ENCODE results near the gene LAMC1.
A peak's percentile ranks its signal among the peaks of the same experiment; 100 is the strongest.

The LAMC1 gene

DNA sequence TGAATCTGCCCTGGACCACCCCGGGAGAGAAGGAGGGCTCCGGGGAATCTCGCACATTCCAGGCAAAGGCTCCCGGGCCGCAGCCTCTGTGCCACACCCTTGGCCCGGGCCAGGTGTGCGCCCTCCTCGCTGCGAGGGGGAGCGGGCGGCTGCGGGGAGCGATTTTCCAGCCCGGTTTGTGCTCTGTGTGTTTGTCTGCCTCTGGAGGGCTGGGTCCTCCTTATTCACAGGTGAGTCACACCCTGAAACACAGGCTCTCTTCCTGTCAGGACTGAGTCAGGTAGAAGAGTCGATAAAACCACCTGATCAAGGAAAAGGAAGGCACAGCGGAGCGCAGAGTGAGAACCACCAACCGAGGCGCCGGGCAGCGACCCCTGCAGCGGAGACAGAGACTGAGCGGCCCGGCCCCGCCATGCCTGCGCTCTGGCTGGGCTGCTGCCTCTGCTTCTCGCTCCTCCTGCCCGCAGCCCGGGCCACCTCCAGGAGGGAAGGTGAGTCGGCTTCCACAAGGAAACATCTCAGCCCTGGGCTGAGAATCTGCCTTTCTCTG lies 162.8 kb downstream of the LAMC1 start, which contains the start of gene LAMC2:
LAMC2 (plus strand) TSS at position 324 of the 550 bp plus-strand sequence; CDS start at position 413, 89 bp downstream.
- no peaks in the 10 kb centered on the region for H3K4me1 ChIP-seq (ENCODE audit: control insufficient read depth, insufficient read depth, low read length)
- WGBS (ENCODE audit: insufficient coverage, insufficient read length) = no CpG with 5 or more reads among the region's 30 CpGs
- H3K27me3 ChIP-seq (ENCODE audit: control insufficient read depth, insufficient read depth, low read length) = no peaks in the 10 kb centered on the region
- no peaks in the 10 kb centered on the region for H3K9me3 ChIP-seq (ENCODE audit: control insufficient read depth, insufficient read depth, low read length)
- peak; percentile 61 for DNase-seq (ENCODE audit: low read depth, low spot score)
- H3K27ac ChIP-seq (ENCODE audit: low read length) = no peak within 1 kb of the TSS
- H3K36me3 ChIP-seq (ENCODE audit: control insufficient read depth, insufficient read depth, low read length) = no peaks in the 10 kb centered on the region
- H3K4me3 ChIP-seq (ENCODE audit: low read length) = peak within 1 kb of the TSS; percentile 40; the same call in 1 of the 2 replicates

DNA sequence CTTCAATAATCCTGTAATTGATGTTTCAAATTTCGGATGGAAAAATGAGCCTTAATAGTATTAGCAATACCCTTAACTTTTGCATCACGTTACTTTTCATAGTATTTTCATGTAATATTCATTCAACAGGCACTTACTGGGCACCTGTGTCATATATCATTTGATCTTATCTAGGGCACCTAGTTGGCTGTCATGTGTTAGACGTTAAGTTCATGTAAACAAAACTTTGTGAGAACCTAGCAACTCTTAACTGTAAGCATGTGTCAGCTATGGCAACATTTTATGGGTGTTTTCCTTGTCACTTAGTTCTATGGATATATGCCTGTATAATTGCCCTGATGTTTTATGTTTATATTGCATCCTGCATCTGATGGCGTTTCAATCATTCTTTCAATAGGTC lies 163.6 kb downstream of the LAMC1 start:
- Histone ChIP-seq H3K27ac (ENCODE audit: low read length) (no peak overlapping the region), H3K9me3 (ENCODE audit: control insufficient read depth, insufficient read depth, low read length) (no peaks in the 10 kb centered on the region), H3K4me3 (ENCODE audit: low read length) (no peak overlapping the region), H3K36me3 (ENCODE audit: control insufficient read depth, insufficient read depth, low read length) (no peaks in the 10 kb centered on the region), H3K4me1 (ENCODE audit: control insufficient read depth, insufficient read depth, low read length) (no peaks in the 10 kb centered on the region), H3K27me3 (ENCODE audit: control insufficient read depth, insufficient read depth, low read length) (no peaks in the 10 kb centered on the region)
- WGBS (ENCODE audit: insufficient coverage, insufficient read length) = no CpG with 5 or more reads among the region's 4 CpGs
- DNase-seq (ENCODE audit: low read depth, low spot score) = no peak

DNA sequence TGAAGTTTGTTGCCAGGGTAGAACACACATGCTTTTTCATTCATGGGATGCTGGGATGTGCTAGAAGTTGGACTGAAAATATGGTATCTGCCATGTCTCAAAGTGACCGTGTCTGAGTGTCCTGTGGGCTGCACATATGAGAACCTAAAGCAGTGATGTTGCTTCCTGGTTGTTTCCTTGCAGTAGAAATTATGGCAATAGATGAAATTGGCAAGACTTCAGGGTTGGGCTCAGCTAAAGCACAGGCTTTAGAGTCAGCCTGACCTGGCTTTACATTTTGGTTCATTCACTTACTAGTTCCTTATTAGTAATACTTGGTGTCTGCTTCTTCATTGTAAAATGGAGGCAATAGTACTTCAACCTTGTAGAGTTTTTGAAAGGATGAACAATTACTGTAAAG lies 165.0 kb downstream of the LAMC1 start:
- no peaks in the 10 kb centered on the region for H3K27me3 ChIP-seq (ENCODE audit: control insufficient read depth, insufficient read depth, low read length)
- no peaks in the 10 kb centered on the region for H3K4me1 ChIP-seq (ENCODE audit: control insufficient read depth, insufficient read depth, low read length)
- WGBS (ENCODE audit: insufficient coverage, insufficient read length) = no CpG with 5 or more reads among the region's 1 CpG
- no peaks in the 10 kb centered on the region for H3K36me3 ChIP-seq (ENCODE audit: control insufficient read depth, insufficient read depth, low read length)
- no peak overlapping the region for H3K27ac ChIP-seq (ENCODE audit: low read length)
- H3K4me3 ChIP-seq (ENCODE audit: low read length) = no peak overlapping the region
- no peaks in the 10 kb centered on the region for H3K9me3 ChIP-seq (ENCODE audit: control insufficient read depth, insufficient read depth, low read length)
- DNase-seq (ENCODE audit: low read depth, low spot score) = no peak

DNA sequence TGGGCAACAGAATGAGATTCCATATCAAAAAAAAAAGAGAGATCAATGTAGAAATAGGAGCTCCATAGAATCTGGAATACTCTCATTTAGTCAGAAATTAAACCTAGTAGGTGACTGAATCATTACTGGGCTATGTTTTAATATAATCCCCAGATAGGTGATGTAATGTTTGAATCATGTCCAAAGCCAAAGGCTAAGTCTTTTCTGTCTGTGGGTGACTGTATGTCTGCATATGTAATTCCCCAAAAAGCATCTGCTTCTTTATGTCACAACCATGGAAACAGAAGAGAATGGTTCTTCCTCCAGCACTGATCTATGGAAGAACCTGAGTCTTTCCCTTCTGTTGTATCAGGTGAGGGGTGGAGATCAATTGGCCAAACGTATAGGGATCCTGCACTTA lies 168.6 kb downstream of the LAMC1 start:
- Histone ChIP-seq H3K36me3 (ENCODE audit: control insufficient read depth, insufficient read depth, low read length) (no peaks in the 10 kb centered on the region), H3K9me3 (ENCODE audit: control insufficient read depth, insufficient read depth, low read length) (no peaks in the 10 kb centered on the region), H3K4me1 (ENCODE audit: control insufficient read depth, insufficient read depth, low read length) (peaks cover 4% of the 10 kb centered on the region; the same call in 1 of the 2 replicates), H3K27me3 (ENCODE audit: control insufficient read depth, insufficient read depth, low read length) (no peaks in the 10 kb centered on the region), H3K27ac (ENCODE audit: low read length) (no peak overlapping the region), H3K4me3 (ENCODE audit: low read length) (no peak overlapping the region)
- no CpG with 5 or more reads among the region's 1 CpG for WGBS (ENCODE audit: insufficient coverage, insufficient read length)
- DNase-seq (ENCODE audit: low read depth, low spot score) = no peak

DNA sequence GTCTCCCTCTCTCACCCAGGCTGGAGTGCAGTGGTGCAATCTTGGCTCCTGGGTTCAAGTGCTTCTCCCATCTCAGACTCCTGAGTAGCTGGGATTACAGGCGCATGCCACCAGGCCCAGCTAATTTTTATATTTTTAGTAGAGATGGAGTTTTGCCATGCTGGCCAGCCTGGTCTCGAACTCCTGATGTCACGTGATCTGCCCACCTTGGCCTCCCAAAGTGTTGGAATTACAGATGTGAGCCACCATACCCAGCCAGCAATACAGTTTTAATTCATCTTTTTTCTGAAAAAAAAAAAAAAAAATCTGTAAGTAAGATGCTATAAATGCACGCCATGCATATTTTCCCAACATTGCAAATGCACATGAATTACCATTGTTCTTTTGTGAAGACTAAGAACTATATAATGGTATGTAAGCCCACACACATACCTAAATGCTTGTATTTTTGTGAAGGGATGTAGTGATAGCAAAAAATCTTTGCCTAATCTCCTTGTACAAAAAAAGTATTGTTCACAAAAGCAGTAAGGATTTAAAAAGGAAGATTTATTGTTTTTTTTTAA lies 170.8 kb downstream of the LAMC1 start:
- H3K4me3 ChIP-seq (ENCODE audit: low read length) = no peak overlapping the region
- no CpG with 5 or more reads among the region's 4 CpGs for WGBS (ENCODE audit: insufficient coverage, insufficient read length)
- H3K27ac ChIP-seq (ENCODE audit: low read length) = no peak overlapping the region

DNA sequence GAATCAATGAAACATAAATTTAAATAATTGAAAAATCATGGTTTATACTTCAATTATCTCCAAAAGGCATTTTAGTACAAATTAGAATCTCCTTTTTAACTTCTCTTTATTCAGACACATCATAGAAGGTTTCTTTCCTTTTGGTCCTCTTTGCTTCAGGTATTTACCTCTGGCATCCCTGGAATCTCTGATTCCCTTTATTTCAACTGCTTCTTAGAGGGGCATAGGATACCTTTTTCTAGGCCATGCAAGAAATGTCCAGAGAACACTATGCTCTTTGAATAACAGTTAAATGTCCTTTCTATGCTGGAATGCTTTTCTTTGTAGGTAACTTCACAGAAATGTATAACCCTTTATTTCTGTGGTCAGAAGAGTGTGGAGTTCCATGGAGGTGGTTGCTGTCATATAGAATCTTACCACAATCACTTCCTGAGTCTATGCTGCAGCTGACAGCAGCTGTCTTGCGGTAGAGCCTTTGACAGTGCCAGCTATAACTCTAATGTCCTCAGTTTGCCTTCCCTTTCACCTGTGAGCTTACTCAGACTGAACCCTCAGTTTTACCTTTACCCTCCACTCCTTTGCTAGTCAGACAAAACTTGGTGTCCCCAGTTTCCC lies 171.4 kb downstream of the LAMC1 start:
- WGBS (ENCODE audit: insufficient coverage, insufficient read length) = no CpG with 5 or more reads among the region's 1 CpG
- DNase-seq (ENCODE audit: low read depth, low spot score) = no peak
- H3K27me3 ChIP-seq (ENCODE audit: control insufficient read depth, insufficient read depth, low read length) = no peaks in the 10 kb centered on the region
- H3K4me3 ChIP-seq (ENCODE audit: low read length) = no peak overlapping the region
- H3K36me3 ChIP-seq (ENCODE audit: control insufficient read depth, insufficient read depth, low read length) = no peaks in the 10 kb centered on the region
- no peaks in the 10 kb centered on the region for H3K9me3 ChIP-seq (ENCODE audit: control insufficient read depth, insufficient read depth, low read length)
- peaks cover 4% of the 10 kb centered on the region; the same call in 1 of the 2 replicates for H3K4me1 ChIP-seq (ENCODE audit: control insufficient read depth, insufficient read depth, low read length)
- H3K27ac ChIP-seq (ENCODE audit: low read length) = no peak overlapping the region

More for the DNA sequence above, 170.8 kb downstream of the LAMC1 start:
- Histone ChIP-seq H3K9me3 (ENCODE audit: control insufficient read depth, insufficient read depth, low read length) (no peaks in the 10 kb centered on the region), H3K36me3 (ENCODE audit: control insufficient read depth, insufficient read depth, low read length) (no peaks in the 10 kb centered on the region), H3K27me3 (ENCODE audit: control insufficient read depth, insufficient read depth, low read length) (no peaks in the 10 kb centered on the region), H3K4me1 (ENCODE audit: control insufficient read depth, insufficient read depth, low read length) (peaks cover 4% of the 10 kb centered on the region; the same call in 1 of the 2 replicates)
- DNase-seq (ENCODE audit: low read depth, low spot score) = no peak

DNA sequence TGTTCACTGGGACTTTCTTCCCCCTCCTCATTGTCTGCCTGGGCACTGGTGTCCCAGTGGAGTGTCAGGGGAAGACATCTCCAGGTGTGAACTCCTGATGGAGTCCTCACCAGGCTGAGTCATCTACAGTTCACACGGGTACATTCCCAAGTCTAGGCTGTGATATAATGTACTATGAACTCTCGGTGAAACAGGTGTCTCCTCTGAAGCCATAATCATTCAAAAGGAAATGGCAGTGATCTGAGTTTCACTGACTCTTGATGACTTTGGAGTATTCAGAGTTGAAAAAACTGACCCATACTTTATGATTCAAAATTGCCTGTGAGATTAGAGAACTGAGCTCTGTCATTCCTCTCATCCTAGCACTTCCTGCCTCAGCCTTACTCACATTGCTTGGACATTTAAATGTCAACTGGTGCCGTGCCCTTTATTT lies 171.9 kb downstream of the LAMC1 start:
- peaks cover 4% of the 10 kb centered on the region; the same call in 1 of the 2 replicates for H3K4me1 ChIP-seq (ENCODE audit: control insufficient read depth, insufficient read depth, low read length)
- WGBS (ENCODE audit: insufficient coverage, insufficient read length) = no CpG with 5 or more reads among the region's 3 CpGs
- H3K4me3 ChIP-seq (ENCODE audit: low read length) = no peak overlapping the region
- H3K27ac ChIP-seq (ENCODE audit: low read length) = no peak overlapping the region
- no peak for DNase-seq (ENCODE audit: low read depth, low spot score)
- no peaks in the 10 kb centered on the region for H3K36me3 ChIP-seq (ENCODE audit: control insufficient read depth, insufficient read depth, low read length)
- H3K9me3 ChIP-seq (ENCODE audit: control insufficient read depth, insufficient read depth, low read length) = no peaks in the 10 kb centered on the region
- H3K27me3 ChIP-seq (ENCODE audit: control insufficient read depth, insufficient read depth, low read length) = no peaks in the 10 kb centered on the region

Data from iPS DF 6.9 (cell line).